Upper lobe of right lung (tissue), 1 donor: ENCODE data around the gene TENM4. TPM values are rescaled to one million over a fixed set of nuclear protein-coding genes. Genes with fewer than 3 reads are reported as not detected.

Experiments
- ATAC-seq: fragments of 200-7000 bp; cut with Tn5 transposase; one replicate; pipeline ENCODE4 v1.9.1; 2020; ENCODE audit warnings: mild to moderate bottlenecking, moderate library complexity
- DNase-seq: peaks from one replicate; pipeline ENCODE4 v3.0.0-alpha.2; 2020
- H3K27ac ChIP-seq: fragments of 200-600 bp; one replicate; pipeline ENCODE4 v1.8.0; 2022
- H3K27me3 ChIP-seq: fragments of 200-600 bp; one replicate; pipeline ENCODE4 v1.8.0; 2022; ENCODE audit warnings: mild to moderate bottlenecking
- H3K36me3 ChIP-seq: fragments of 200-600 bp; one replicate; pipeline ENCODE4 v1.8.0; 2022
- H3K4me1 ChIP-seq: fragments of 200-600 bp; one replicate; pipeline ENCODE4 v1.8.0; 2022
- H3K4me3 ChIP-seq: fragments of 200-600 bp; one replicate; pipeline ENCODE4 v1.8.0; 2022; ENCODE audit warnings: mild to moderate bottlenecking
- H3K9me3 ChIP-seq: fragments of 200-600 bp; one replicate; pipeline ENCODE4 v1.8.0; 2022
- CTCF ChIP-seq: fragments of 200-600 bp; IDR thresholded peaks from one replicate; pipeline ENCODE4 v1.8.0; 2022; ENCODE audit warnings: antibody characterized with exemption
- intact Hi-C: fragments of 100-400 bp; cut with DNase I; formaldehyde crosslinking; loops from one replicate; pipeline ENCODE4 v1.11.0; 2022
- total RNA-seq: library from RNA; stranded (reverse); fragmentation: NEBNext Ultra II Directional; extraction: Animal tissue kit (Norgen Biotek cat#: 25700); gene quantifications from one replicate; pipeline ENCODE4 v1.2.1, GENCODE V29; 2021
- donor health status: DM: no; HTN: yes; CAD: no; lungs with severe emphysema.

TENM4 gene
- total RNA-seq, 1 donor from 2014 or later, result 4.3 TPM

- Histone ChIP-seq H3K27ac (no peak overlapping the region), H3K4me3 (no peak overlapping the region), H3K4me1 (no peaks in the 10 kb centered on the region), H3K9me3 (no peaks in the 10 kb centered on the region), H3K36me3 (no peaks in the 10 kb centered on the region), H3K27me3 (no peaks in the 10 kb centered on the region)
- DNase-seq (no peak), ATAC-seq (no peak)
- intact Hi-C loops, result no loop called here
- TF ChIP-seq CTCF, result no peak
Observed at GRCh38 chr11:78689101-78689500, 751.7 kb downstream of the TENM4 start.

DNA sequence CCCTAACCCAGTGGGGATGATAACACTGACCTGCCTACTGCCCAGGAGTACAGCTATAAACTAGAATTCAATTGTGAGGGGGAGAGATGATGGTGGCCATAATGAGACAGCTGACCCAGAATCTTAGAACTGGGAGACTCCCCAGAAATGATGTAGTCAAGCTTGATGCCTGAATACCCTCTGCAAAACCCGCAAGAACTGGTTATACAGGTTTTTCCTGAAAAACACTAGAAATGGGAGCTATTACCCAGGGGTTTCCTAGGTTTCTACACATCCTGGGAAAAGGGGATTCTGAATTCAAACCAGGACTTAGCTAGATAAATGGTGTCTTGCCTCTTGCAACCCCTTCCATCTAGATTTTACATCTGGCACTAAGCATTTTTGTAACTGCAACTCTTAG, 752.4 kb downstream of the TENM4 start:
- H3K27me3 ChIP-seq, result no peaks in the 10 kb centered on the region
- no peak overlapping the region for H3K27ac ChIP-seq
- H3K4me3 ChIP-seq, result no peak overlapping the region
- no peaks in the 10 kb centered on the region for H3K9me3 ChIP-seq
- H3K36me3 ChIP-seq, result no peaks in the 10 kb centered on the region
- H3K4me1 ChIP-seq, result no peaks in the 10 kb centered on the region
- DNase-seq (no peak), ATAC-seq (no peak)
- TF ChIP-seq CTCF, result no peak
- intact Hi-C loops, result no loop called here

DNA sequence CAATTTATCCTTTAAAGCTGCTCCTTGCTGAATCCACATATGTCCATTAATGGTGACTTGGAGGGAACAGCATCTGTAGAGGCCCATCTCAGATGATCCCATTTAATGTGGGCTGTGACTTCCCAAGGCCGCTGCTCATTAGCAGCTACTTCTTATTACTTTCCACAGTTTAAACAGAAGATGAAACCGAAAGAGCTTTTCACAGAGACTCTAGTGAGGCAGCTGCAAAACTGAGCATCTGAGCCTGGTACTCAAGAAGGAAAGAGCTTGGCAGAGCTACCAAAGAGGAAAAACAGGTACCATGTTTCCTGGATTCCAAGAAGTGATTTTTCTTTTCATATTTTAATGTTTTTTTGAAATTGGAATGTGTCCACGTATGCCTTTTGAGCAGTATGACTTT, 755.7 kb downstream of the TENM4 start:
- Histone ChIP-seq H3K4me3 (no peak overlapping the region), H3K4me1 (no peaks in the 10 kb centered on the region), H3K36me3 (no peaks in the 10 kb centered on the region), H3K27me3 (no peaks in the 10 kb centered on the region), H3K27ac (no peak overlapping the region), H3K9me3 (no peaks in the 10 kb centered on the region)
- intact Hi-C loops, result no loop called here
- ATAC-seq (no peak), DNase-seq (no peak)
- no peak for TF ChIP-seq CTCF

- H3K9me3 ChIP-seq, result no peaks in the 10 kb centered on the region
- H3K27me3 ChIP-seq, result no peaks in the 10 kb centered on the region
- H3K27ac ChIP-seq, result no peak overlapping the region
- no peak for TF ChIP-seq CTCF
- intact Hi-C loops, result no loop called here
- DNase-seq (no peak), ATAC-seq (no peak)
- no peaks in the 10 kb centered on the region for H3K36me3 ChIP-seq
- H3K4me3 ChIP-seq, result no peak overlapping the region
- no peaks in the 10 kb centered on the region for H3K4me1 ChIP-seq
Observed at GRCh38 chr11:78684377-78684776, 756.5 kb downstream of the TENM4 start.

- intact Hi-C loops, result no loop called here
- Histone ChIP-seq H3K4me3 (no peak overlapping the region), H3K27me3 (no peaks in the 10 kb centered on the region), H3K4me1 (no peaks in the 10 kb centered on the region), H3K36me3 (no peaks in the 10 kb centered on the region), H3K9me3 (no peaks in the 10 kb centered on the region), H3K27ac (no peak overlapping the region)
- ATAC-seq (no peak), DNase-seq (no peak)
- no peak for TF ChIP-seq CTCF
Observed at GRCh38 chr11:78683774-78684173, 757.1 kb downstream of the TENM4 start.

DNA sequence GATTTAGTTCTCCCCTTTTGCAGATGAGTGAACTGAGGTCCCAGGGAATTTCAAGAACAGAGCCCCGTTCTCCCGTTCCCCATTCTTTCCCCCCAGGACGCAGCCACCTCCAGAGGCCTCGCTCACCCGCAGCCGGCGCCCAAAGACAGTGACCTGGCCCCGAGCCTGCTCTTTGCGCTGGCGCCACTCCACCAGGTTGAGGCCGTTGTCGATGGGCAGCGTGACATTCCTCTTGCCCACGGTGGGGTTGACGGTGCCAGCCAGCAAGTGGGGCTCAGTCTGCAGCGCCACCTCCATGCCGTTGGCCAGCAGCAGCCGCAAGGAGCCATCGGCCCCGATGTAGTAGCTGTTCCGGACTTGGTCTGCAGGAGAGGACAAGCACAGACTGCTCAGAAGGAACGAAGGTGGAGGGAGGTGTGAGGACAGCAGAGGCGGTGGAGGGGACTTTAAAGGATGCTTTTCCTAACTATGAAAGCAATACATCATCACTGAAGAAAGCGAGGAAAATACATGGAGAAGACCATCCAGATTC, 764.7 kb downstream of the TENM4 start:
- Histone ChIP-seq H3K36me3 (no peaks in the 10 kb centered on the region), H3K4me1 (no peaks in the 10 kb centered on the region), H3K9me3 (no peaks in the 10 kb centered on the region), H3K27me3 (no peaks in the 10 kb centered on the region), H3K4me3 (no peak overlapping the region), H3K27ac (no peak overlapping the region)
- no peak for DNase-seq
- intact Hi-C loops, result no loop called here
- TF ChIP-seq CTCF, result no peak
- ATAC-seq, result no peak
